H1 (cell line): ENCODE results near the gene MRM3. TPM values are rescaled to one million over a fixed set of nuclear protein-coding genes. Genes with fewer than 3 reads are reported as not detected.
"Not testable (repeated sequence)": the region's sequence is repeated elsewhere in the genome, so short reads cannot be mapped to it uniquely, and the experiment has no call there.

Source experiments
- CTCF ChIA-PET: fragments of 300-600 bp; sonication (Branson Sonifier 250); formaldehyde crosslinking; loops from one replicate; lab custom pipeline; 2021; ENCODE audit not compliant: partially characterized antibody; lab: Charles Lee
- POLR2A ChIA-PET: fragments of 300-600 bp; sonication (Branson Sonifier 250); formaldehyde crosslinking; loops from one replicate; lab custom pipeline; 2021; ENCODE audit warnings: inconsistent platforms; ENCODE audit not compliant: partially characterized antibody; lab: Charles Lee
- DNase-seq, 2 experiments: peaks; one replicate each; pipeline versions ENCODE4 v3.0.0 to v3.0.0-alpha.2; 2010 to 2022; ENCODE audit warnings: low spot score in 2 of 2, low read depth in 1 of 2, mixed read lengths in 1 of 2
- FAIRE-seq: peaks from 2 replicates; lab custom pipeline; 2011; peaks lifted over from hg19 to GRCh38; lab: Jason Lieb, UNC
- H2AFZ ChIP-seq: 2 replicates; pipeline ENCODE4 v1.8.1; 2012; ENCODE audit warnings: low read length, inconsistent platforms
- H2AK5ac ChIP-seq: 2 replicates; pipeline ENCODE4 v1.6.1; 2013; ENCODE audit warnings: low read depth, low read length
- H2BK120ac ChIP-seq: replicated peaks from 2 replicates; pipeline ENCODE3; 2013; ENCODE audit warnings: low read depth, low read length, inconsistent platforms
- H2BK12ac ChIP-seq: 2 replicates; pipeline ENCODE4 v1.6.1; 2013; ENCODE audit warnings: low read depth, low read length
- H2BK15ac ChIP-seq: 2 replicates; pipeline ENCODE4 v1.6.1; 2013; ENCODE audit warnings: low read length
- H2BK20ac ChIP-seq: 2 replicates; pipeline ENCODE4 v1.6.1; 2013; ENCODE audit warnings: low read length
- H2BK5ac ChIP-seq: 2 replicates; pipeline ENCODE4 v1.6.1; 2013; ENCODE audit warnings: low read depth, low read length
- H3K14ac ChIP-seq: 2 replicates; pipeline ENCODE4 v1.6.1; 2013; ENCODE audit warnings: inconsistent platforms; ENCODE audit not compliant: insufficient read length
- H3K18ac ChIP-seq: 2 replicates; pipeline ENCODE4 v1.6.1; 2013; ENCODE audit warnings: low read length; ENCODE audit errors: extremely low read depth
- H3K23ac ChIP-seq: 2 replicates; pipeline ENCODE4 v1.6.1; 2013; ENCODE audit warnings: inconsistent platforms; ENCODE audit not compliant: insufficient read length
- H3K23me2 ChIP-seq: 2 replicates; pipeline ENCODE4 v1.6.1; 2013; ENCODE audit warnings: low read depth, low read length
- H3K27ac ChIP-seq: 2 replicates; pipeline ENCODE4 v1.6.1; 2011; ENCODE audit warnings: low read depth, low read length, inconsistent platforms
- H3K27me3 ChIP-seq, 4 experiments: replicated peaks in 1 of 4; 1 replicate in 1 of 4; 2 replicates in 3 of 4; pipeline versions ENCODE4 v1.6.1 to v1.8.1; 2011 to 2013; ENCODE audit warnings: low read length in 3 of 4, mild to moderate bottlenecking in 3 of 4, inconsistent platforms in 2 of 4, mixed read lengths in 2 of 4, moderate library complexity in 1 of 4; ENCODE audit not compliant: control insufficient read depth in 3 of 4, insufficient read depth in 3 of 4; ENCODE audit errors: extremely low read depth in 1 of 4
- H3K36me3 ChIP-seq, 4 experiments: 2 replicates each; pipeline versions ENCODE4 v1.6.1 to v1.8.1; 2011 to 2013; ENCODE audit warnings: mild to moderate bottlenecking in 4 of 4, low read length in 3 of 4, moderate library complexity in 2 of 4, control low read depth in 1 of 4, inconsistent platforms in 1 of 4; ENCODE audit not compliant: insufficient read depth in 4 of 4, control insufficient read depth in 2 of 4
- H3K4ac ChIP-seq: replicated peaks from 2 replicates; pipeline ENCODE3; 2013; ENCODE audit warnings: low read length, low read depth, mixed read lengths, inconsistent platforms; ENCODE audit not compliant: insufficient read length
- H3K4me1 ChIP-seq, 4 experiments: replicated peaks in 1 of 4; 1 replicate in 1 of 4; 2 replicates in 3 of 4; pipeline versions ENCODE4 v1.6.1 to v1.8.1; 2011 to 2013; ENCODE audit warnings: low read length in 3 of 4, inconsistent platforms in 2 of 4, mixed read lengths in 1 of 4; ENCODE audit not compliant: insufficient read depth in 4 of 4, control insufficient read depth in 3 of 4
- H3K4me2 ChIP-seq, 2 experiments: 2 replicates each; pipeline versions ENCODE4 v1.6.1 to v1.8.1; 2011 to 2013; ENCODE audit warnings: low read depth in 2 of 2, low read length in 2 of 2, control low read depth in 1 of 2, inconsistent platforms in 1 of 2, mild to moderate bottlenecking in 1 of 2; ENCODE audit not compliant: insufficient read depth in 1 of 2
- H3K4me3 ChIP-seq, 4 experiments: fragments of 200-600, 300-600 bp in 1 of 4; sonication (generic), shearing (Covaris generic), sonication (Bioruptor Twin) in 1 of 4; 2 replicates each; pipeline versions ENCODE4 v1.5.1 to v1.8.1; 2011 to 2016; ENCODE audit warnings: low read length in 4 of 4, low read depth in 3 of 4, control low read depth in 2 of 4, inconsistent platforms in 2 of 4, mild to moderate bottlenecking in 2 of 4, mixed read lengths in 1 of 4, moderate library complexity in 1 of 4; ENCODE audit not compliant: insufficient read depth in 2 of 4; ENCODE audit errors: extremely low read depth in 1 of 4
- H3K56ac ChIP-seq: replicated peaks from 2 replicates; pipeline ENCODE3; 2013; ENCODE audit warnings: low read depth, mild to moderate bottlenecking, mixed read lengths, low read length, inconsistent platforms; ENCODE audit not compliant: insufficient read length
- H3K79me1 ChIP-seq: 2 replicates; pipeline ENCODE4 v1.6.1; 2013; ENCODE audit warnings: low read depth, low read length, control low read depth
- H3K79me2 ChIP-seq, 2 experiments: 2 replicates each; pipeline versions ENCODE4 v1.6.1 to v1.8.1; 2012 to 2013; ENCODE audit warnings: low read length in 2 of 2, mild to moderate bottlenecking in 2 of 2, inconsistent platforms in 1 of 2; ENCODE audit not compliant: insufficient read depth in 2 of 2, control insufficient read depth in 1 of 2
- H3K9ac ChIP-seq, 4 experiments: replicated peaks in 1 of 4; 1 replicate in 1 of 4; 2 replicates in 3 of 4; pipeline versions ENCODE4 v1.6.1 to v1.8.1; 2011 to 2013; ENCODE audit warnings: low read depth in 3 of 4, low read length in 3 of 4, control low read depth in 2 of 4, mild to moderate bottlenecking in 2 of 4, moderate library complexity in 2 of 4, inconsistent platforms in 1 of 4; ENCODE audit errors: extremely low read depth in 1 of 4
- H3K9me3 ChIP-seq, 2 experiments: 2 replicates each; pipeline versions ENCODE4 v1.6.1 to v1.8.1; 2012 to 2013; ENCODE audit warnings: mild to moderate bottlenecking in 2 of 2, moderate library complexity in 2 of 2, control low read depth in 1 of 2, inconsistent platforms in 1 of 2, low read depth in 1 of 2, low read length in 1 of 2, mixed read lengths in 1 of 2; ENCODE audit not compliant: insufficient read depth in 2 of 2
- H4K20me1 ChIP-seq, 2 experiments: replicated peaks in 1 of 2; 2 replicates each; pipeline versions ENCODE3 to v1.8.1; 2011 to 2013; ENCODE audit warnings: inconsistent platforms in 2 of 2, low read length in 2 of 2, mild to moderate bottlenecking in 1 of 2; ENCODE audit not compliant: insufficient read depth in 2 of 2, control insufficient read depth in 1 of 2
- H4K5ac ChIP-seq: 2 replicates; pipeline ENCODE4 v1.6.1; 2013; ENCODE audit warnings: low read length, low read depth, mixed read lengths, inconsistent platforms; ENCODE audit not compliant: insufficient read length
- H4K8ac ChIP-seq: 2 replicates; pipeline ENCODE4 v1.8.0; 2013; ENCODE audit warnings: mild to moderate bottlenecking, moderate library complexity, low read length, inconsistent platforms; ENCODE audit not compliant: insufficient read depth; ENCODE audit errors: extremely low read depth
- H4K91ac ChIP-seq: replicated peaks from 2 replicates; pipeline ENCODE3; 2013; ENCODE audit warnings: low read length, mixed read lengths, inconsistent platforms; ENCODE audit not compliant: insufficient read length
- CEBPB ChIP-seq: IDR thresholded peaks from 2 replicates; pipeline ENCODE4 v1.6.1; 2012; ENCODE audit warnings: low read depth, low read length
- FOSL1 ChIP-seq: IDR thresholded peaks from 2 replicates; pipeline ENCODE4 v1.6.1; 2011; ENCODE audit warnings: mild to moderate bottlenecking, low read depth, low read length, moderate library complexity; ENCODE audit not compliant: insufficient read depth
- GABPA ChIP-seq: IDR thresholded peaks from 2 replicates; pipeline ENCODE4 v1.6.1; 2011; ENCODE audit warnings: mild to moderate bottlenecking, low read length, moderate library complexity, borderline replicate concordance; ENCODE audit not compliant: insufficient read depth
- PHF8 ChIP-seq: fragments of 200-600 bp; sonication (generic); conservative IDR thresholded peaks from 2 replicates; pipeline ENCODE4 v1.7.1; 2012; ENCODE audit warnings: low read depth, mild to moderate bottlenecking, inconsistent platforms, low read length, moderate library complexity
- TBP ChIP-seq: IDR thresholded peaks from 2 replicates; pipeline ENCODE4 v1.6.1; 2011; ENCODE audit warnings: low read depth, low read length, improper control_type of control experiment
- YY1 ChIP-seq: IDR thresholded peaks from 2 replicates; pipeline ENCODE4 v1.6.1; 2011; ENCODE audit warnings: low read depth, mild to moderate bottlenecking, low read length
- ZNF274 ChIP-seq: IDR thresholded peaks from 2 replicates; pipeline ENCODE4 v1.7.0; 2012; ENCODE audit warnings: low read length, borderline replicate concordance; ENCODE audit errors: extremely low read depth
- WGBS, 2 experiments: shearing (Covaris generic) in 1 of 2; methylation state at CpG; one replicate each; pipeline versions ENCODE4 v1.1.6 to v1.1.7; 2013 to 2015; ENCODE audit warnings: low lambda C conversion rate in 2 of 2, mixed read lengths in 2 of 2, inconsistent platforms in 1 of 2, low coverage in 1 of 2, missing lambda C conversion rate in 1 of 2; ENCODE audit not compliant: insufficient replicate concordance in 2 of 2, insufficient coverage in 1 of 2, insufficient read length in 1 of 2; ENCODE audit errors: extremely low coverage in 1 of 2, missing lambda C conversion rate in 1 of 2; 5-methylcytosine and 5-hydroxymethylcytosine counted together
- polyA plus RNA-seq, 7 experiments: library from polyadenylated mRNA; depleted of rRNA in 3 of 7; stranded (reverse) in 5 of 7; unstranded in 2 of 7; fragments of >200 nt in 5 of 7; fragments of 200-250 nt in 2 of 7; gene quantifications; 1 replicate in 5 of 7; 2 replicates in 1 of 7; 4 replicates in 1 of 7; pipeline versions ENCODE4 v1.2.1 to v1.2.3, GENCODE V29; 2011 to 2013; ENCODE audit warnings: missing spikeins in 2 of 7, mixed read lengths in 2 of 7
- total RNA-seq: library from RNA; stranded (reverse); fragmentation: NEBNext Ultra II Directional; extraction: Animal tissue kit (Norgen Biotek cat#: 25700); gene quantifications from 2 replicates; pipeline ENCODE4 v1.2.1, GENCODE V29; 2021
- TF ChIP-seq, protein P1 (sequence below): IDR thresholded peaks from 2 replicates; pipeline ENCODE4 v1.6.1; 2011; ENCODE audit warnings: low read depth, mild to moderate bottlenecking, low read length; ENCODE audit not compliant: insufficient read depth

MRM3 gene
- total and polyA plus RNA-seq, 2 of the 8 experiments (the other 6 are each of a cell fraction or from before 2014, with no cell fraction given): 10.1 to 20.8 TPM

GRCh38 chr17:784143-784542 lies 2.0 kb downstream of the MRM3 start (continued):
- TF ChIP-seq CEBPB: no peak
- no peak for TF ChIP-seq PHF8
- TF ChIP-seq, protein P1, sequence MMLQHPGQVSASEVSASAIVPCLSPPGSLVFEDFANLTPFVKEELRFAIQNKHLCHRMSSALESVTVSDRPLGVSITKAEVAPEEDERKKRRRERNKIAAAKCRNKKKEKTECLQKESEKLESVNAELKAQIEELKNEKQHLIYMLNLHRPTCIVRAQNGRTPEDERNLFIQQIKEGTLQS: no peak
- no peak for TF ChIP-seq TBP
- TF ChIP-seq GABPA: no peak
- TF ChIP-seq ZNF274: no peak
- TF ChIP-seq YY1: no peak
- TF ChIP-seq FOSL1: no peak

GRCh38 chr17:785901-786300 lies 3.7 kb downstream of the MRM3 start:
- H3K14ac ChIP-seq, H3K27me3 ChIP-seq, H2BK15ac ChIP-seq, H2BK5ac ChIP-seq, H3K9me3 ChIP-seq, H2BK20ac ChIP-seq, H3K4me3 ChIP-seq, H3K18ac ChIP-seq, H3K23ac ChIP-seq, H3K4me1 ChIP-seq, H3K9ac ChIP-seq, H3K23me2 ChIP-seq, DNase-seq, H4K8ac ChIP-seq, H3K56ac ChIP-seq, H2AFZ ChIP-seq, H3K27ac ChIP-seq, H2BK120ac ChIP-seq, H3K4me2 ChIP-seq, H3K79me1 ChIP-seq, H2BK12ac ChIP-seq, H2AK5ac ChIP-seq, H4K20me1 ChIP-seq, H3K4ac ChIP-seq, FAIRE-seq, H4K5ac ChIP-seq, H4K91ac ChIP-seq: not testable (repeated sequence)
- Histone ChIP-seq H3K79me2 (peaks cover 7 to 45% of the 10 kb centered on the region in 2 experiments), H3K36me3 (peaks cover 4 to 26% (median 14%) of the 10 kb centered on the region in 4 experiments; a peak in 6 of 8 replicates)
- ChIA-PET CTCF (interaction anchor here (2.0 to 17.5 kb wide), 3 partner anchors 94 to 211 kb away, joined by 5 to 258 read pairs (median 7); partner anchors contain the start of genes NXN and TIMM22), POLR2A (interaction anchor here (2.1 kb wide), 1 partner anchor 10 kb away, joined by 6 read pairs; no protein-coding TSS in a partner anchor)
- WGBS, 2 experiments: 85% methylated on average over 7 of the region's 7 CpGs; no CpG with 5 or more reads in 1 of the 2 experiments
